ENCODE measurements around the gene EIF2AK2.

DNA sequence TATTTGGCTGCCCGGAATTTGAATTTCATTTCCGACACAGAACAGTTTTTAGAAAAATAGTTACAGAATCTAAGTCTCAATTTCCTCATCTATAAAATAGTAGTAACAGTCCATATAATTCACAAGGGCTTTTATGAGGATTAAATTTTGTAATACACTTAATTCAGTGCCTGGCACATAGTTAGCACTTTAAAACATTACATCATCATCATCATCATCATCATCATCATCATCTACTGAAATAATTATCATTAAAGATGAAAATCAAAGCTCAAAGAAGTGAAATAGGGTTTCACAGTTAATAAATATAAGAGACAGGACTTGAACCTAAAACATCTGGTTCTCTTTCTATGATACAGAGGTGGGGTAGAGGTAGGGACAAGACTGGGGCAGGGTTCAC lies 85.8 kb downstream of the EIF2AK2 start:
- TF ChIP-seq HDGF (IDR thresholded peaks at IDR 0.05; ENCODE audit: borderline replicate concordance) (no peak), L3MBTL2 (conservative IDR thresholded peaks at IDR 0.05) (no peak), FOXM1 (IDR thresholded peaks at IDR 0.05; ENCODE audit: borderline replicate concordance) (no peak), SUZ12 (IDR thresholded peaks at IDR 0.05) (no peak), NFRKB (IDR thresholded peaks at IDR 0.05) (no peak), TARDBP (IDR thresholded peaks at IDR 0.05) (no peak), FOXA1 (IDR thresholded peaks at IDR 0.05) (no peak), CTBP1 (IDR thresholded peaks at IDR 0.05; ENCODE audit: borderline replicate concordance) (no peak), ELF4 (IDR thresholded peaks at IDR 0.05) (no peak), SP1 (IDR thresholded peaks at IDR 0.05) (no peak), BHLHE40 (IDR thresholded peaks at IDR 0.05; ENCODE audit: borderline replicate concordance) (no peak), LEF1 (IDR thresholded peaks at IDR 0.05; ENCODE audit: borderline replicate concordance) (no peak), FOXK2 (IDR thresholded peaks at IDR 0.05) (no peak)
- TF ChIP-seq, protein P1, sequence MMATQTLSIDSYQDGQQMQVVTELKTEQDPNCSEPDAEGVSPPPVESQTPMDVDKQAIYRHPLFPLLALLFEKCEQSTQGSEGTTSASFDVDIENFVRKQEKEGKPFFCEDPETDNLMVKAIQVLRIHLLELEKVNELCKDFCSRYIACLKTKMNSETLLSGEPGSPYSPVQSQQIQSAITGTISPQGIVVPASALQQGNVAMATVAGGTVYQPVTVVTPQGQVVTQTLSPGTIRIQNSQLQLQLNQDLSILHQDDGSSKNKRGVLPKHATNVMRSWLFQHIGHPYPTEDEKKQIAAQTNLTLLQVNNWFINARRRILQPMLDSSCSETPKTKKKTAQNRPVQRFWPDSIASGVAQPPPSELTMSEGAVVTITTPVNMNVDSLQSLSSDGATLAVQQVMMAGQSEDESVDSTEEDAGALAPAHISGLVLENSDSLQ (IDR thresholded peaks at IDR 0.05), result no peak

Data from HEK293T (cell line).